Measurements from ENCODE around the gene ARHGAP6. TPM values are rescaled to one million over a fixed set of nuclear protein-coding genes. Genes with fewer than 3 reads are reported as not detected.

Gene ARHGAP6
- total RNA-seq, 4 donors from 2014 or later: 0.64 to 9.5 (median 2.3) TPM

GRCh38 chrX:11185861-11186260 lies 479.9 kb downstream of the ARHGAP6 start:
- intact Hi-C loops (cut with DNase I): no loop called here
- Histone ChIP-seq H3K4me3 (no peak overlapping the region), H3K9me3 (no peaks in the 10 kb centered on the region), H3K4me1 (peaks cover 0 to 20% (median 0%) of the 10 kb centered on the region in 3 donors), H3K27me3 (no peaks in the 10 kb centered on the region), H3K27ac (no peak overlapping the region), H3K36me3 (no peaks in the 10 kb centered on the region)
- DNase-seq: no peak
- TF ChIP-seq POLR2A (IDR thresholded peaks at IDR 0.05): no peak
- TF ChIP-seq CTCF (IDR thresholded peaks at IDR 0.05): no peak

- Histone ChIP-seq H3K4me3 (no peak overlapping the region), H3K9me3 (no peaks in the 10 kb centered on the region), H3K27ac (no peak overlapping the region), H3K4me1 (no peaks in the 10 kb centered on the region), H3K36me3 (no peaks in the 10 kb centered on the region), H3K27me3 (no peaks in the 10 kb centered on the region)
- TF ChIP-seq POLR2A (IDR thresholded peaks at IDR 0.05) (no peak), CTCF (IDR thresholded peaks at IDR 0.05) (no peak)
- DNase-seq: no peak
- intact Hi-C loops (cut with DNase I): no loop called here
- WGBS, 2 donors: 29 to 51% methylated on average over 3 to 5 of the region's 5 CpGs
These were observed 485.1 kb downstream of the ARHGAP6 start for GRCh38 chrX:11180571-11180970.

GRCh38 chrX:11172415-11172814 lies 493.3 kb downstream of the ARHGAP6 start:
- Histone ChIP-seq H3K9me3 (no peaks in the 10 kb centered on the region), H3K4me3 (no peak overlapping the region), H3K27ac (no peak overlapping the region), H3K4me1 (no peaks in the 10 kb centered on the region), H3K27me3 (no peaks in the 10 kb centered on the region), H3K36me3 (no peaks in the 10 kb centered on the region)
- 80 to 82% methylated on average over 4 of the region's 4 CpGs for WGBS, 2 donors
- DNase-seq: no peak
- TF ChIP-seq CTCF (IDR thresholded peaks at IDR 0.05) (no peak), POLR2A (IDR thresholded peaks at IDR 0.05) (no peak)
- intact Hi-C loops (cut with DNase I): no loop called here

- Histone ChIP-seq H3K36me3 (no peaks in the 10 kb centered on the region), H3K27ac (no peak overlapping the region), H3K4me3 (no peak overlapping the region), H3K4me1 (no peaks in the 10 kb centered on the region), H3K9me3 (no peaks in the 10 kb centered on the region), H3K27me3 (no peaks in the 10 kb centered on the region)
- intact Hi-C loops (cut with DNase I): no loop called here
- no peak for DNase-seq
- TF ChIP-seq CTCF (IDR thresholded peaks at IDR 0.05) (no peak), POLR2A (IDR thresholded peaks at IDR 0.05) (no peak)
- WGBS, 2 donors: 66 to 75% methylated on average over 4 of the region's 4 CpGs
These were observed 493.8 kb downstream of the ARHGAP6 start for GRCh38 chrX:11171956-11172355.

GRCh38 chrX:11164433-11164832 lies 501.3 kb downstream of the ARHGAP6 start:
- 54 to 88% methylated on average over 5 to 6 of the region's 6 CpGs for WGBS, 2 donors
- intact Hi-C loops (cut with DNase I): no loop called here
- DNase-seq: no peak
- H3K36me3 ChIP-seq: no peaks in the 10 kb centered on the region
- no peak overlapping the region for H3K4me3 ChIP-seq
- no peaks in the 10 kb centered on the region for H3K9me3 ChIP-seq
- H3K4me1 ChIP-seq: no peaks in the 10 kb centered on the region
- TF ChIP-seq CTCF (IDR thresholded peaks at IDR 0.05) (no peak), POLR2A (IDR thresholded peaks at IDR 0.05) (no peak)
- H3K27me3 ChIP-seq: no peaks in the 10 kb centered on the region
- H3K27ac ChIP-seq: no peak overlapping the region
